Smooth muscle cell of the brain vasculature (primary cell): ENCODE results near the gene IQCE.
"Not testable (repeated sequence)": the region's sequence is repeated elsewhere in the genome, so short reads cannot be mapped to it uniquely, and the experiment has no call there.

Experiments
- DNase-seq: peaks from one replicate; pipeline ENCODE4 v3.0.0-alpha.2; 2012; ENCODE audit warnings: low read depth, low spot score

Gene IQCE

DNA sequence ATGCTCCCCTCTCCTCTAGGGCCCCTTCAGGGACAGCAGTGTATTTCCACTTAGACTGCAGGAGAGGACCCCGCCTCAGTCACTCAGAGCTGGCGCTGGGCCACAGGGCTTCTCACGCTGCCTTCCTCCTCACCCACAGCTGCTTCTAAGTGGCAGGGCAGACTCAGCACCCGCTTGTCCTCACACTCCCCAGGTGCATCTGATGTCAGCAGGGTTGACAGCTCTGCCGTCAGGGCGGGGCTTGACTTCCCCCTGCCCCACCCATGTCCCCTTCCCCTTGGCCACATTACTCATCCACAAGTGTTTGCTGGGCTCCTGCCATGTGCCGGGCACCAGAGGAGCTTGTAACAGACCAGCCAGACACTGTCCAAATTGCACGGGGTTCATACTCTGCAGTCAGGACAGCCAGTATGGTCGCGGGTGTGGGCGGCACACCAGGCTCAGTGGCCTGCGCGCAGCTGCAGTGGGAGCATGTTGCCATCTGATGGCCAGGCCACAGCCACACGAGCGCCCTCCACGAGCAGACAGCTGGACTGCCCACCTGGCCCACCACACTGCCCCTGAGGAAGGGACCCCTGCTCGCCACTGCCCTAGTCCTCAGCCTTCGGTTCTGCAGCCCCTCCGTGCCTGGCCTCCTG, 43.7 kb downstream of the IQCE start:
- DNase-seq, result no peak

DNA sequence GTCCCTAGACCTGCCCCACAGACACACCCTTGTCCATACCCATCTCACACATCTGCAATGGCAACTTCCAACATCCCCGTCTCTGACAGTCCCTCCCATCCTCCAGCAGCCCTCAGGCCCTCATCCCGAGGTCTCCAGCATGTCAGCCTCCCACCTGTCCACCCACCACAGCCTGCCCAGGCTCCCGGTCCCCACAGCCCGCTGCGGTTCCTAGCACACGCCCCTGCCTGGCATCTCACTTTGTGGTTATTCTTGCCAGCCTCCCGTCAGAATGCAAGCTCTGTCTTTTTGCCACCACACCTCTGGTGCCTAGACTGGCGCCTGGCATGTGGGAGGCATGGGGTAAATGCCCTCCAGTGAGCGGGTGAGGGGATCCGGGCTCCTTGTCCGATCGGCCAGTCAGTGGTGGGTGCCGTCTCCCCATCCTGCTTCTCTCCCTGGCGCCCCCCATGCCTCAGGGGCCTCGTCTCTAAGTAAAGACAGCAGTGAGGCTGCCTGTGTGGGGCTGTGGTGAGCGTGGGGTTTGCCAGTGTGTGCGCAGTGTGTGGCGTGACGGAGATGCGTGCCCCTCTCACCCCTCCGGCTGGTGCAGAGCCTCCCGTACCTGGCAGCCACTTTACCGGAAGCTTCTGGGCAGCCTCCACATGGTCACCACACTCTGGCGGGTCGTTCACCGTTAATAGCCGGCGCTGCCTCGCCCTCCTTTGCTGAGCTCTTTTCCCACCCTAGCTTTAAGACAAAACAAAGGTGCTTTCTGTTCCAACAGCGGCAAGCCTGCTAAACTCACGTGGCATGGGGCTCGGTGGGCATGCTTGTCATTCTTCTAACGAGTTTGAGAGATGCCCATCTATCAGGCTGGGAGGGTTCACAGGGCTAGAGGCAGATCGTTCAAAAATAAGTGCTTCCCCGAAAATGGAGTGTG, 44.5 kb downstream of the IQCE start:
- DNase-seq, result no peak

DNA sequence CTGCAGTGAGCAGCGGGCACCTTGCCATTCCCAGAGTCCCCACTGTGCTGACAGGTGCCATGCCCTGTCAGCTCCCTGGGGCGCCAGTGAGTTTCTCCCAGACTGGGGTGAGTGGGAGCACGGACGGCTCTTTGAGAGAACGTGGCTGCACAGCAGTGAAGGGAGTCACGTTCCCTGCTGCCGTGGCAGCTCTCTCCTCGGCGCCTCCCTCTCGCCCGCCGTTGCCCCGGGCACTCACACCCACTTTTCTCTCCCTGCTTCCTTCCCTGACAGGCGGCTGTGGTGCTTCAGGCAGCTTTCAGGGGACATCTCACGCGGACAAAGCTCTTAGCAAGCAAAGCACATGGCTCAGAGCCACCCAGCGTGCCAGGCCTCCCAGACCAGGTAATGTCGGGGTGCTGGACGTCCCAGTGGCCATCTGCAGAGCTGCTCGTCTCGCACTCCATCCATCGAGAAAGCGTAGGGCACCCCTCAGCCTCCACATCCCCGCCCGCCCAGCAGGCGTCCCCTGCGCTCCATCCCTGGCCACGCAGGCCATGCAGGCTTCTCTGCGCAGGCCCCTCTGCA, 45.9 kb downstream of the IQCE start:
- DNase-seq, result no peak

DNA sequence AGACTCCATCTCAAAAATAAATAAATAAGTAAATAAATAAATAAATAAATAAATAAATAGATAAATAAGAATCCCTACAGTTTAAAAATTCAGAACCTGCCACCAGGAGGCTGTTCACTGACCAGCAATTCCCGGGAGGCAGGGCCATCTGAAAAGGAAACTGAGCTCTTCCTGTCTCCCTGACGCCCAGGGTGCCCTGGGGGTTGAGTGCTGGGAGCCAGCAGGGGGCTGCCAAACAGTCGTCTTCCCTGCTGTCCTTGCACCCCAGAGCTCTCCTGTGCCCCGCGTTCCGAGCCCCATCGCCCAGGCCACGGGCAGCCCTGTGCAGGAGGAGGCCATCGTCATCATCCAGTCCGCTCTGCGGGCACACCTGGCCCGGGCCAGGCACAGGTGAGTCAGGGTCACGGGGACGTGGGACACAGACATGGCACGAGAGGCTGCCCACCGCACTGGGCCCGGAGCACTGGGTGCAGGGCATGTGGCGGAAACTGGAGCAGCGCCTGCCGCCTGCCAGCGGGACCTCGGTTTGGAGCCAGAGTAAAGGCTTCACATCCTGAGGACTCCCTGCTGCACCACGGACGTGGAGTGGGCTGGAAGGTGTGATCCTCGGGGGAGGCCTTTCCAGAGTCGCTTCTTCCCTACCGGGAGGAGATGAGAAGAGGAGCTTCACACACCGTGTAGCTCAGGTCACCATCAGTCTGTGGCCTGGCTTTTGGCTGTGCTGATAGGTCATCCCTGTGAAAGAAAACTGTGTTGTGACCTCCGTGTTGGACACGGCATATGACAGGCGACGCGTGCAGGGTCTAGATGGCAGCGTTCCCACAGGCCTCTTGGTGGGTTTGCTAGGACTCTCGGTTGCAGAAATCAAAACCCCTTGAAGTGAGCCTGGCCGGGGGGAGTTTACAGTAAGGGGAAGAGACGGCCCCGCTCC, 47.1 kb downstream of the IQCE start:
- no peak for DNase-seq

DNA sequence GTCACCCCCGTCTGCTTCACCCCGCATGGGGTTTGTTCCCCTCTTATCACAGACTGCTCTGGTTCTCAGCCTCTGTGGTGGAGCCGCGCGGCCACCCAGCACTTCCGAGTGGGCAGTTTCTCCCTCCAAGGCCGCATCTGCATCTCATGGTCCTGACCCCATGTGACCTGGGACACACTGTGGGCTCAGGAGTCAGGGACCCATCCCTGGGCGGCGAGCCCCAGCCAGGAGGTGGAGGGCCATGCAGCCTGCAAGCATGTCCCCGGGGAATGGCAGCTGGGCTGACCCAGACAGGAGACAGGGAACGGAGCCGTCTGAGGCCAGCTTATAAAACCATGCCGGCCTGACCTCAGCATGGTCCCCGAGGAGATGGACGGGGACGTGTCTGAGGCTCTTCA, 47.8 kb downstream of the IQCE start:
- no peak for DNase-seq

DNA sequence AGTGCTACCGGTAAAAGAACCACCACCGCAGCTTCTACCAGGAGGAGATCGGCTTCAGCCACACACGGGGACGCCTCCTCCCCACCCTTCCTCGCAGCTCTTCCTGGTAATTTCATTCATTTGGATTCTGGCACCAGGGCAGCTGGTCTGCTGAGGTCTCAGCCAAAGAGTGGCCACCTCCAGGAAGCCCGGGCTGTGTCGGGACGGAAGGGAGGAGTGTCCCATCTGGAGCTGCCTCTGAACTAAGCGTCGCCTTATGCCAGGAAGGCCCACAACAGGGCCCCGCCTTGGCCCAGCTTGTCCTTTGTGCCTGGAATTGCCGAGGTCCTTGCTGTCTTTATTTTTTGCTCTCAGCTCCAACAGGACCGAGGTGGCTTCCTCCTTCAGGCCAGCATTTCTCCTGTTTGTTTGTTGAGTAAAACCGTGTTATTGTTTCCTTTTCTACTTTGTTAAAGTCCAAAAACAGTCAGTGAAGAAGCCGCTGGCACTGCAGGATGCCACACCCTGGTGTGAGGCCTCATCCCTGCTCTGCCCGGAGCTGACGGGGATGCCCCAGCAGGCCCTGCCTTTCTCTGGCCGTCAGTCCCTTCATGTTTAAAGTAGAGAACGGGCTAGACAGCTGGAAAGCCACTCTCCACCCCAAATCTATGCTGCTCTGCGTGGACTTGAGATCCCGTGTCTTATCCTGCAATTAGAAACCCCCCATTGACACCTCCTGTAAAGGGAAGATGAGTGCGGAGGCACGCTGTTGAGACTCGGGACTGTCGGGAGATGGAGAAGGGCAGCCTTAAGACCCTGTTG, 48.5 kb downstream of the IQCE start:
- DNase-seq, result no peak

DNA sequence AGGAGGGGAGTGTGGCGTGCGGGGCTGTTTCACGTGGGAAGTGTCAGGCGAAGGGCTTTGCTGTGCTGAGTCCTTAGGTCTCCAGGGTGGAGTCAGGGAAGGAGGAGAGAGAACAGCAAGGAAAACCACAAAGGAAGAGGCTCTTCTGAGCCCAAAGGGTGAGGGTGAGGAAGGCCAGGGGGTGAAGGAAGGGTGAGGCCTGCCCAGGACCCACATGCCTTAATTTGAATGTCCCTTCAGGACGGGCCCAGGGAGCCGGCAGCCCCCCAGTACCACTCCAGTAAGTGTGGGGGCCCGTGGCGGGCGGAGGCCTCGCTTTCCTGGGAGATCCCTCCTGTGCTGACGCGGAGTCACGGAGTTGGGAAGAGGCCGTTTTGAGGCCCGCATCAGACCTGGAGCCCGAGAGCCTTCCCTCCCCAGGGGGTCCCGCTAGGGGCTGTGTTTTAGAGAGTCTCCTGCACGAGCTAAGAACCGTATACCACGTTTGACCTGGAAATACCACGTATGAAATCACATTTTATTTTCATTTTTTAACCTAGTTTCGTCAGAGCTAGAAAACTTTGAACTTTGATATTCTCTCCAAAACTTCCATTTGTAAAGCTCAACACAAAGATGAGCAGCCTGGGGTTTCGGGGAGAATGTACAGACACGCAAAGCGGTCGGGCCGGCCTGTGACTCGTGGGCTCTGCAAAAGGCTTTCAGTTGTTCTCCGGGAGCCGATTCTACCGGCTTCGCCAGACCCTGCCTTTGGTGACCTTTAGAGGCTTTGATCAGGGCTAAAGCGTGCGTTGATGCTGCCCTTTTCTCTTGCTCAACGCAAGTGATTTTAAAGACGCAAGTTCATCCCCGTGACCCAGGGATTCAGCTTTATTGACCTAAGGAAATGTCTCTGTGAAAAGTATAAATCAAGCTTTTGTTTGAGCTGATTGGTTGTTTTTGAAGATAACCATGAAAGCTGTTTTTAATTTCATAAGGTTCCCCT, 49.4 kb downstream of the IQCE start:
- DNase-seq, result no peak

DNA sequence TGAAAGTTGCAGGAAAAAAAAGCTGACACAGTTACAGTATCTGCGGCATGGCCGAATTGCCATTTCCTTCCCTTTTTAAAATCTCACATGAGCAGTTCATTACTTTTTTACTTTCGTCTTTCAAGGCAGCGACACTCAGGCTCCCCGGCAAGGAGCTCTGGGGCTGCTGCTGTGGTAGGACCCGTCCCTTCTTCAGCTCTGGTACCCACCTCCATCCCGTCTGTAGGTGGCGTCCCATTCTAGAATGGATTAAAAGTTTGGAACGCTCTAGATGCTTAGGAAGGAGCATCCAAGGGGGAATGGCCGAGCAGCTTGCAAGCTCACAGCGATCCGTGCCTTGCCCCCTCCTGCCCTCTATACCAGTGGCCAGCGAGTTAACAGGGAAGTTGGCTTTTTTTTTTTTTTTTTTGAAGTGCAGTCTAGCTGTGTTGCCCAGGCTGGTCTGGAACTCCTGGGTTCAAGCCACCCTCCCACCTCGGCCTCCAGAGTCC, 50.2 kb downstream of the IQCE start:
- DNase-seq, result no peak

DNA sequence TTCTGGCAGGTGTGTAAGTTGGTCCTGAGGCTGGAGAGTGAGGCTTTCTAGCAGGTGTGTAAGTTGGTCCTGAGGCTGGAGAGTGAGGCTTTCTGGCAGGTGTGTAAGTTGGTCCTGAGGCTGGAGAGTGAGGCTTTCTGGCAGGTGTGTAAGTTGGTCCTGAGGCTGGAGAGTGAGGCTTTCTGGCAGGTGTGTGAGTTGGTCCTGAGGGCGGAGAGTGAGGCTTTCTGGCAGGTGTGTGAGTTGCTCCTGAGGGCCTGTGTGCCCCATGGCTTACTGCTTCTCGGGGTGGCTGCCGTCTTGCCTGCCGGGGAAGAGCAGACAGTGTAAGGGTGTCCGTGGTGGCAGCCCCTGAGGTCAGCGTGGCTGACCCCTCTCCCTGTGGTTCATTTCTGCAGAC, 50.9 kb downstream of the IQCE start:
- not testable (repeated sequence) for DNase-seq

DNA sequence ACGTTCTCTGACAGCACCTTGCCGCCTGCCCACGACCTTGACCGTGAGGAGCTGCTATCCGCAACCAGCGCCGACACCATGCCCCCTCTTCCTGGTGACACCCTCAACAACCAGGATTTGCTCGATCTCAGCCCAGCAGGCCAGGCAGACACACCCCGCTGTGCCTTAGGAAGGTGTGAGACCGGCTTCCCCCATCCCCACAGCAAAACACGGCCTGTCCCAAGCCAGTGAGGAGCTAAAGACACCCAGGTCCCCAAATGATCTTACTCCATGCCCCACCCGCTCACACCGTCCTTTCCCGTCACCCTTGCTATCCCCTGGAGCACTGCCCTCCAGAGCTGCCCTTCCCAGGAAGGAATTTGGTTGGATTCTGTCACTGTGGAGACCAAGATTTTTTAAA, 51.7 kb downstream of the IQCE start:
- DNase-seq, result no peak

DNA sequence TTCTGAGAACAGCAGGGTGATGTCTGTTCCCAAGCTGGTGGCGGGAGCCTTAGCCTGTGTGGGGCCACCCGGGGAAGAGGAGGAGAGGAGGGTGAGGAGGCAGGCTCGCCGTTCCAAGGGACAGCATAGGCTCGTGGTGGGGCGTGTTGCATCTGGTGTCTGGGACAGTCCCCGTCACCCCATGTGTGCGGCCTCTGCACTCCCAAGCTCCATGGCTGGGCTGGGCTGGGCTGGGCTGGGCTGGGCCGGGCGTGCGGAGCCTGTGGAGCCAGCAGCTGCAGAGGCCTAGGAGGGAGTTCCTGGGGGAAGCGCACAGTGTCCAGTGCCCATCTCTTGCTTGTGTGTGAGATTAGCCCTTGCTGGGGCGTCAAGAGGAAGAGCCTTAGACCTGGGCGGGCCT, 52.1 kb downstream of the IQCE start:
- DNase-seq, result no peak

DNA sequence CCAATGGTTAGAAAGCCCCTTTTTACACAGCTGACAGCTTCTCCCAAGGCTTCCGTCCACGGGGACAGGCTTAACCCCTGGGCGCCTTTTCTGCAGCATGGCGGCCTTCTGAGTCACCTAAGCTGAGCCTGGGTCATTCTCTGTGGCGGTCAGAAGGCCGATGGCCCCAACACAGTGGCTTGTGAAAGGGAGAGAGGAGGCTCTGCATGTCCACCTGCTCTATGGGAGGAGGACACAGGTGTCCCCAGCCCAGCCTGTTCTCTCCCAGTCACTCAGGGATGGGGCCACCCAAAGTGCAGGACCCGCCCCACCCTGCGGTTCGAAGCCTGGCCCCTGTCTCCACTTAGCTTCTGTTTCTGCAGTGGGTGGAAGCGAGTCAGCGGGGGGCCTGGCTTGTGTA, 52.6 kb downstream of the IQCE start:
- no peak for DNase-seq

DNA sequence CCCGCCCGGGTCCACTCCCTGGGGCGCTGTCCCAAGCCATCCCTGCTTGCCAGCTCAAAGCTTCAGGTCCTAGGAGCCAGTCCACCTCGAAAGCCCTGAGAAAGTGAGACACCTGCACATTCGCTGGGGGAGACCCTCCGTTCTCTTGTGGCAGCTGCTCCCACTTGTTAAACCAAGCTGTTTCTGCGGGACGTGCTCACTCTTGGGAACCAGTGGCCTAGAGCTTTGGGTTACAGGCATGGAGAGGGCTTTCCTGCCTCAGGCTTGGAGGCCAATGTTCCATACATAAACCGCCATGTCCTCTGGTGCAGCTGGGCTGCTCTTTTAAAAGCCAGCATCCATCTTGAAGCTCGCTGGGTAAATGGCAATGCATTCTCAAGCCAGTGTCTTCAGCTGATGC, 53.1 kb downstream of the IQCE start:
- no peak for DNase-seq

DNA sequence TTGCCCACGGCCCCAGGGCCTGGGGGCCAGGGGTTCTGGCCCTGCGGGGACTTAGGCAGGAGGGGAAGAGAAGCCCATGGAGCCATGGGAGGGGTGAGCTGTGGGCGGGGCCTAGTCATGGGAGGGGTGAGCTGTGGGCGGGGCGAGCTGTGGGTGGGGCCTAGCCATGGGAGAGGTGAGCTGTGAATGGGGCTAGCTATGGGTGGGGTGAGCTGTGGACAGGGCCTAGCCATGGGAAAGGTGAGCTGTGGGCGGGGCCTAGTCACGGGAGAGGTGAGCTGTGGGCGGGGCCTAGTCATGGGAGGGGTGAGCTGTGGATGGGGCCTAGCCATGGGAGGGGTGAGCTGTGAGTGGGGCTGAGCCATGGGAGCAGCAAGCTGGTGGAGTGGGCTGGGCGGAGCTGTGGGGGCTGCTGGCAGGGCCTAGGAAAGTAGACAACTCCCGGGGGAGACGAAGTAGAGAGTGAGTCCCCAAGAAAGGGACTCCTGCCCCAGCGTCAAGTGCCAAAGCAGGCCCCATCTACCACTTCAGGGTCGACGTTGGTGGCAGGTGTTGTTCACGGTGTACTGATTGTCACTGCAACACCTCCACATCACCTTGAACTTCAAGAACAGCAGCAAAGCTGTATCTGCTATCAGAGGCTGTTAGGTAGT, 53.8 kb downstream of the IQCE start:
- DNase-seq, result no peak

DNA sequence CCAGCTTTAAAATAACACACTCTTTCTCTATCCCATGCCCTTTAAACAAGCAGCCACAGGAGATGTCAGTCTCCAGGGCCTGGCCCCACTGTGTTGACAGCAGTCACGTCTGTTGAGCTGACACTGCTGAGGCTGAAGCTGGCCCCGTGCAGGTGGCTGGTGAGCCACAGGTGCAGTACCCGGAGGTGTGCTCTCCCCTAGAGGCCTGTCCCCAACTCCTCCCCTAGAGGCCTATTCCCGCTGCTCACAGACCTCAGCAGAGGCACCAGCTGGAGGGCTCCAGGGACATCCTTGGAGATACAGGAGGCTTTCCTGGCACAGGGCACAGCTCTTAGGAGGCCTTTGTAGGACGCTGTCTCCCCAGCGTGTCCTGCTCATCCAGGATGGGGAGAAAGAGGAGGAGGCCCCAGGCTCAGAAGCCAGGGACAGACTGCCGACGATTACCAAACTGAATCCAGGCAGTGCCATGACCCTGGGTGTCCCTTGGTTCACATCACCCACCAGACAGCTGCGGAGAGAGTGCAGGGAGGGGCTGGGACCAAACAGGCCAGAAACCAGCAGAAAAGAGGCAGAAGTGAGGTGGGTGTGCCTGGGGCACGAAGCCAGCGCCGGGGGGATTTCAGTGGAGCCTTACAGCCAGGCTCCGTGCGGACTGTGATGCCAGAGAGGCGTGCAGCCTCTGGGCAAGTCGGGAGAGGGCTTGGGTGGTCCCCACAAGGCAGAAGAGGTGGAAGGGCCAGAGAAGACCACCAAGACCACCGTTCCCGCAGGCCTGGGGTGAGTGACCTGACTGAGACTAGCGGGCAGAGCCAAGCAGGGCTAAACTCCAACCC, 54.5 kb downstream of the IQCE start:
- DNase-seq, result no peak

DNA sequence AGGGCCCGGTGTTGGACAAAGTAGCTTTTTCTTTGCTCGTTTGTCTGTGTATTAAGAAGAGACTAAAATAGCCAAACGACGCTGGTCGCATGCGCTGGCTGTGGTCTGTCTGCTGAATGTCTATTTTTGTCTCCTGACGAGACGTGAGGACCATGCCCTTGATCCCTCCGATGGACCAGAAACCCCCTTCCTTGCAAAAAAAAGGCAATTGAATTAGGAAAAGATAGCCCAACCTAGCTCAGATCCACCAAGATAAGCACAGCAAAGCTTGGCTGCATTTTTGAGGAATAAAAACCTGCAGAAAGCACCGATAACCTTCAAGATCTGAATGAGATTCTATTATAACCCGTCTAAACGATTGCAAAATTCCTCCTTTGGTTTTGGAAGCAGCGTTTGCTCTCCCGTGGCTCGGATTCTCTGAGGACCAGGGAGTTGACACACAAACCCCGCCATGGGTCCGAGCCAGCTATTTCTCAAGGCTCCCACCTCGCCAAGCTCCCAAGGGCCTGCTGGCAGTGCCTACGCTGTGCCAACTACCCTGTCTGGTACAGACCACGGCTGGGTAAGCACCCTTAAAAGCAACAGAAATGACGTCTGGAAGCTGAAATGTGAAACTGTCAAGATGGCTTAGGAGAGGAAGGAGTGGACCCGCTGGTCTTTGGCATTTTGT, 55.3 kb downstream of the IQCE start:
- DNase-seq, result no peak

DNA sequence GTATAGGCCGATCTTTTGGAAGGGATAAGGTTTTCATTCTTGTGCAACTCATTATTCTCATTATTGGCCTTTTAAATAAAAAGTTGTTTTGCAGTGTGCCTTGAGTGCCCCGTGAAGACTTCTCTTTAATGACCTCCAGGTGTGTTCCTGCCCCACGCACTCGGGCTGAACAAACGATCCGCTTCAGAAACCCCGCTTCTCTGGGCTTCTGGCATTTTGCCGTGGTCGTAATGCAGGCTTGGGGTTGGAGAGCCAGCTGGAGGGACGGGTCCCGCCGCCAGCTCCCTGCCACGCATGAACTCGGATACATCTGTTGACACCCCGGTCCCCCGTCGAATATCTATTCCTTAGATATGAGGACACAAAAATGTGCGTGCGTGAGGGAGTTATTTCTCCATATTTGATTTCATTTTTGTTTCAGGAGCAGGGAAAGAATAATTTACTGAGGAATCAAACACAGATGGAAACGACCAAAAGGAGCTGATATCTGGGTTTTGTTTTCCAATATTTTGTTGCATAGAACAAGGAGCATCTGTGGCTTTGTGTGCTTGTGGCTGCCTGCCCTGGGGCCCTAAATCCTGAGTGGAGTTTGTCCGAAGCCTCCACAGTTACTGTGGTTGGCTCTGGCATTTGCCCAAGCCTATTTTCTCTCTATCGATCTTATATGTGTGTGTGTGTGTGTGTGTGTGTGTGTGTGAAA, 56.0 kb downstream of the IQCE start:
- DNase-seq, result no peak
